Fibroblast of peridontal ligament (primary cell): ENCODE results near the gene HDAC3.
A peak's percentile ranks its signal among the peaks of the same experiment; 100 is the strongest.
"Not testable (repeated sequence)": the region's sequence is repeated elsewhere in the genome, so short reads cannot be mapped to it uniquely, and the experiment has no call there.

Source experiments
- DNase-seq: peaks from one replicate; pipeline ENCODE4 v3.0.0-alpha.2; 2010; ENCODE audit errors: extremely low read depth

HDAC3 gene

DNA sequence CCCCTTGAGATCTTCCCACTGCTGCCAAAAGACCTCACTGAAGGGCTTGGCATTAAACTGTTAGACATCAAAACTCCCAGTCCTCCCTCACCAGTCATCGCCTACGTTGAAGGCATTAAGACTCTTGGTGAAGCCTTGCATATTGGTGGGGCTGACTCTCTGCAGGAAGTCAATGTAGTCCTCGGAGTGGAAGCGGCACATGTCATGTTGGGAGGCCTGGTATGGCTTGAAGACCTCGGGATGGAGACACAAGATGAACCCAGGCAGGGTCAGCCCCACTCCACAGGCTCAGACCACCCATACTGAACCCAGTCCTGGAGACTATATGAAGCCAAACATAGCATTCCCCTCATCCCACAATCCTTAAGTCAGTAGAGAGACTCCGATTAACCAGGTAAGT lies 1.9 kb downstream of the HDAC3 start:
- DNase-seq, result no peak

DNA sequence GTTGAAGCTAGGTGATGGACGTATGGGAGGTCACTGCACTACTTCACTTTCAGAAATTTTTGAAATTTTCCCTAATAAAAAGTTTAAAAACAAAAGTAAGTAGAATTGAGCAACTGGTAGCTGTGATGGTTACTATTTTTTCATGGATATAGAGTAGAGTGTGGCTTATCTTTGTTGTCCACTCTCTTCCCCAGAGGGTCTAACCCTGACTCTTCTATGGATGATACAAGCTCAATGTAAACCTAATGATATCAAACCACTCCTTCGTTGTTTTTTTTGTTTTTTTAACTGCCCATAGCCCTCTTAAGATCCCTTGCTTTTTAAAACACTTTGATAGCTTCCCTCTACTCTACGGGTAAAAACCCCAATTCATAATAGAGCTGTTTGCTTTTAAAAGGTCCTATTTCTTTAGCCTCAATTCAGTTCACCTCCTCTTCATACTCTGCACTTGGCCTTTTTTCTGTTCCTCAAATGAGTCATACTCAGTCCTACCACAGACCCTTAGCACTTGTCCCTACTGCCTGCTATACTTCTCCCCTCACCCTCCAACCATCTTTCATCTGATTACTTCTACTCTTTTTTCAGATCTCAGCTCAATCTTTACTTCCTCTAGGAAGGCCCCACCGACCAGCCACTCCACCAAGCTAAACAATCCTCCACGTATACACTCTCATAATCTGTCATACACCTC lies 2.6 kb downstream of the HDAC3 start:
- DNase-seq, result no peak

DNA sequence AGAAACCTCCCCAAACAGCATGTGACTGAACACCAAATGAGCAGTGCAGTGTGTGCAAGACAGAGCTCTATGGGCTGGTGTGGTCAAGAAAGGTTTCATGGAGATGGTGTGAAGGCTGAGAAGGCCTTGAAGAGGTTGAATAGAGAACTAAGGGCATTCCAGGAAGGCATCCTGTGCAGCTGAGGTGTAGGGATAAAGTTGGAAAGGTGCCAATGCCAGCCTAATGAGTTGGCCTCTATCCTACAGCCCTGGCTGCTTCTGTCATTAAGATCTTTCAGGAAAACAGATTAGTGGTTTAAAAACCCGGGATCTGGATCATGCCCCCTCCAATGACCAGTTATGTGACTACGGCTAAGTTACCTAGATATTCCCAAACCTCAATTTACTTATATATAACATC lies 4.0 kb downstream of the HDAC3 start:
- DNase-seq, result no peak

GRCh38 chr5:141630570-141631140 lies 6.0 kb downstream of the HDAC3 start:
- DNase-seq, result no peak

DNA sequence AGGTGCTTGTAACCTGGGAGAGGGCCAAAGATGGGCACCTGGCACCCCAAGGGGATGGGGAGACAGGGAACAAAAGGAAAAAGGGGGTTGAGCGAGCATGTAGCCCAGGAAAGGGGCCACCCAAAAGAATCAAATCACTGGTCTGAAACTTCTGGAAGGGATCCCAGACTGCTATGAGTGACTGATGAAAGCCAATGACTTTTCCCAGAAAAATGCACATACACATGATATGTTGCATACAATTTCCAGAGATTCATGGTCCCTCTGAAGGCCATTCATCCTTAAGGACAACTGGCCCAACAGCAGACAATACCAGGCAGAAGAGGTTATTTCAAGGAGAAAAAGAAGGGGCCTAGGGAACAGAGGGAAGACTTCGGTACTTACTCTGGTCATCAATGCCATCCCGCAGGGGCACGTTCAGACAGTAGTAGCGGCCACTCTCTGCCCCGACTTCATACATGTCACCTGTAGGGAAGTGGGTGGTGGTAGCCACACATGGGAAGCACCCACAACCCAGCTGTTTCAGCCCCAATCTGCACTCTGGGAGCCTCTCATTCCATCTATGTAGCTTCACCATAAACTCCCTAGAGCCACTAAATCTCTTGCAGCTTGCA lies 8.4 kb downstream of the HDAC3 start:
- peak; percentile 56 for DNase-seq

- peak; percentile 31 for DNase-seq
These were observed 13.0 kb downstream of the HDAC3 start for GRCh38 chr5:141623611-141624010.

DNA sequence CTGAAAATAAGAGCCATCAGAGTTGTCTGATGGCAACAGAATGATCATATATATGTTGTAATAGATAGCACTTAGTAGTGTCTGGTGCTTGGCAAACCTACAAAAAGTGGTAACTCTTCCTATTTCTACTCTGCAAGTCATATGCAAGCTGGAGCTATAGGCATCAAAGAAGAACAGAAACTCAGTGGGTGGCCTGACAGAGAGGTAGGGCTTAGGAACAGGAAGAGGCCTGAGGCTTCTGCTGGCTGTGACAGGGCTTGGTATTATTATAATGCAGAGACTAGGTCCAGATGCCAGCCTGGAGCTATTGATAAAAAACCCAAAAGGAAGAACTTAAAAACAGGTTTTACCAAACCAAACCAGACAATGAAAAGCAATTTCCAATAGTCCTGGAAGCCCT lies 13.5 kb downstream of the HDAC3 start:
- no peak for DNase-seq

DNA sequence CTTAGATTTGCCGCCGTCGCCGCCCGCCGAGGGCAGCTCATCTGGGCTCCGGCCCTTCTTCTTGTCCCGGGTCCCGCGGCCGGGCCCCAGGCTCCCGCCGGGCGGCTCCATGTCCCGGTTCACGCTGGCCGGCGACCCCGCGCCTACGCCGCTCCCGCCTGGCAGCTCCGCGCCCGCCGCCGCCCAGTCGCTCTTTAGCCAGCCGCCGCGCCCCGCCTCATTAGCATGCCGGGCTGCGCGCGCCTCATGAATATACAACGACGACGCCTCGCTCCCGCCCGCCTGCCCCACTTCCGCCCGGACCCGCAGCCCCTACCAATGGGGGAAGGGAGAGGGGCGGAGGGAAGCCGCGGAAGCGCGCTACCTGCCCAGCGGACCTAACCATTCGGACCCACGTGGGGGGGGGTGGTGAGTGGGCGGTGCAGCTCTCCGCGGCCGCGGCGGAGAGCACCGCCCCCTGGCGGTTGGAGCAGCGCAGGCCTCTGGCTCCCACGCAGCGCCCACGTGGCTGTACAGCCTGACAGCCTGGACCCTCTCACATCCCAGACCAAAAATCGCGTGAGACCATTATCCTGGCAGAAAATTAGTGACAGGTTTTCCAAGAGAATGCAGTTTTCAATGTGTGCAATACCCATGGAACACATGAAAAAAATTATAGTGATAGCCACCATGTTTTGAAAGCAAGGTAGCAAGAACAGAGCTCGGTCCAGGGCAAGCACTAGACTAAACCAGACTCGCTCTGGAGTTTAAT lies 17.7 kb downstream of the HDAC3 start, which contains the start of gene DIAPH1:
DIAPH1 (minus strand) TSS at position 197 of the 751 bp plus-strand sequence; CDS start at position 111, 86 bp downstream.
- DNase-seq, result peak; percentile 85

DNA sequence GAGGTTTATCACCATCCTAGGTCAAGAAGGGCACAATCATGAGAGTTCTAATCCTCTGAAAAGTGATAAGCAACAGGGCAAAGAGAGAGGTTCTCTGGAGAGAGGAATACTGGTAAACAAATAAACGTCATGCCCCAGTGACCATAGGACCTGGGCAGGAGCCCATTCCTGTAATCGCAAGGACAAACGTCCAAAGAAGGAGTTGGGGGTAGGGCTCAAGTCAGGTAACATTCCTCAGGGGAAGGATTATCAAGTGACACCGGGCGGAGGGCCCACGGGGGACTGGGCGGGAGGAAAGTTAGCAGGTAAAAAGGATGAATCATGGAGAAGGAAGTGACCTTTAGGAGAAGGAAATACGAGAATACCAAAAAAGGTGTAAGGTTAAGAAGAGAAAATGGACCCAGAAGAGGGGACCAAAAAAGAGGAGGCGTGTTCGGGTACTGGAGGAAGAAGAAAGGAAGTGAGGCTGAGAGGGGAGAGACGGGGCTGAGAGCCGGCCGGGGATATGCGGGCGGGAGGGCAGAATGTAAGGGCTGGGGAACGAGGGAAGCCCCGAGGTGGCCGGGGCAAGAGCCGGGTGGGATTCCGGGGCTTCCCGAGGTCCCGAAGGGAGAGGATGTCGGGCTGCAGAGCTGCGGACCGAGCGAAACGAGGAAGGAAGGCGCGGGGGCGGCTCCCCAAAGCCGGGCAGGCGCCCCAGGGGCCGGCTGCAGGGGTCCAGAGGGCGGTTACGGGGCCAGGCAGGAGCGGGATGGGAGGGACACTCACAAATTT lies 18.4 kb downstream of the HDAC3 start:
- DNase-seq, result no peak

- peak; percentile 20 for DNase-seq
These were observed 19.0 kb downstream of the HDAC3 start for GRCh38 chr5:141617682-141618029.

DNA sequence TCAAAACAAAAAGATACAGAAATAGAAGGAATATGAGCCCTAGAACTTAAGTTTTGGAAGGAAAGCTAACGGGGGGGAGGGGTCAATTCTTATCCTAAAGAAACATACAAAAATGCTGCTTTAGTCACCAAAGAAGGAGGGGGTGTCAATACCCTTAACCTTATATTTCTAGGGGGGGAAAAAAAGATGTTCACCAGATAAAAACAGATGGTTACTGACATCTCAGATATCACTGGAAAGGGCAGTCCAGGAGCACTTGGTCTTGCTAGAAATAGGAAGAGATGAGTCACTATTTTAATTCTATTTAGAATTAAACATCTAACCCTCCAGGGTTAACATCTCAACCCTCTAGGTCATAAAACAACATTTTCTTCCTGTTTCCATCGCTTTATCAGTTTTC lies 19.5 kb downstream of the HDAC3 start:
- peak; percentile 24 for DNase-seq

DNA sequence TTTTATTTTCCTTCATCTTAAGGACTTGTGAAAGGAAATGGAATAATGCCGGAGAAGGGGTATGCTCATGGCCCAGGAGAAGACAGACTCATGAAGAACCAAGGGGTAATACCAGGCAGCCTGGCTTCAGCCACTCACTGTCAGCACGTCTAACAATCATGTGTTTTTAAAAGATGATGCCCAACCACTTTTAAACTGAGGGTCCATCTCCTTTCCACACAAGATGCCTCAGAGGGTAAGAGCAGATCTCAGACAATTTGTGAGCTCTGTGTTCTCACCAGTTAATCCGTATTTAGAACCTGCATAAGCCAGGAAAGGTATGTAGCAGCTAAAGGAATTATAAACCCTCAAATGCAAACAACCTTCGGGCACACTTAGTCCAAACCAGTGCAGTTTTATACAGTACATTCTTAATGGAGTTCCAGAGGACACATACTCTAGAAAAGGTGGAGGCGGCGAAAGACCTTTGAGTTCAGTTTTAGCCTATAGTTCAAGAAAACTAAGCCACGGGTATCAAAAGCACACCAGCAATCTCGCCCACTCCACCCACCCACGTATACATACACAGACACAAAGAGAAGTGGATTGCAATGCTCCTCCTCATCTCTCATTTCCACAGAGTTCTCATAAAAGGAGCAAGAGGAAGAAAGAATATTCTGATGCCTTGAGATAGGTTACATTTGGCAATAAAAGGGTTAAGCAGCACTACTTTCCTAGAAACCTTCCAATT lies 20.5 kb downstream of the HDAC3 start:
- DNase-seq, result no peak

GRCh38 chr5:141613344-141613743 lies 23.3 kb downstream of the HDAC3 start:
- DNase-seq, result no peak

DNA sequence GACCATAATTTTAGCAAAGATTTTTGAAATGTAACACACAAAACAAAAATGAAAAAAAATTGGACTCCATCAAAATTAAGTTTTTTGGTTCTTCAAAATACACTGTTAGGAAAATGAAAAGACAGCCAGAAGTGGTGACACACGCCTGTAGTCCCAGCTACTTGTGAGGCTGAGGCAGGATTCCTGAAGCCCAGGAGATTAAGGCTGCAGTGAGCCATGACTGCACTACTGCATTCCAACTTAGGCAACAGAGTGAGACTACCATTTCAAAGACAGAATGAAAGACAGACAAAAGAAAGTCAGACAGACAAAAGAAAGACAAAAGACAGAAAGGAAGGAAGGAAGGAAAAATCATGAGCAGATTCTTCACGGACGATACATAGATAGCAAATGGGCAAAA lies 25.4 kb downstream of the HDAC3 start:
- no peak for DNase-seq

GRCh38 chr5:141609921-141610320 lies 26.7 kb downstream of the HDAC3 start:
- not testable (repeated sequence) for DNase-seq

DNA sequence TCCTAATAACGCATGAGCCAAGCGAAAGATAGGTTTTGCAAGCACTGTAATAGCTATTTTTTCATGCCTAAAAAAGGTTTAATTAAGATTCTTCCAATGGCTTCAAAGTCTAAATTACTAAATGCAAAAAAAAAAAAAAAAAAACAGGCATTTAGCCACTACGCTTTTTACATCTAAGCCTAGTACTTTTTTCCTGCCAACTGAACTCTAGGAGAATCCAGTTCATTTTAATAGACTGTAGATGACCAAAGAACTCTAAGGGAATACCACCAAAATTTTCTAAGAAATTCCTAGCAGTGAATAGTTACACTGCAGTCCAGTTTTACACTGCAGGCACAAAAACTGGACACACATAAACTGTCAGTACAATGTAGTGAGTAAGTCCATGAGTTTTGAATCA lies 27.6 kb downstream of the HDAC3 start:
- DNase-seq, result no peak

- no peak for DNase-seq
These were observed 28.1 kb downstream of the HDAC3 start for GRCh38 chr5:141608557-141608956.

- DNase-seq, result no peak
These were observed 28.6 kb downstream of the HDAC3 start for GRCh38 chr5:141608046-141608445.

DNA sequence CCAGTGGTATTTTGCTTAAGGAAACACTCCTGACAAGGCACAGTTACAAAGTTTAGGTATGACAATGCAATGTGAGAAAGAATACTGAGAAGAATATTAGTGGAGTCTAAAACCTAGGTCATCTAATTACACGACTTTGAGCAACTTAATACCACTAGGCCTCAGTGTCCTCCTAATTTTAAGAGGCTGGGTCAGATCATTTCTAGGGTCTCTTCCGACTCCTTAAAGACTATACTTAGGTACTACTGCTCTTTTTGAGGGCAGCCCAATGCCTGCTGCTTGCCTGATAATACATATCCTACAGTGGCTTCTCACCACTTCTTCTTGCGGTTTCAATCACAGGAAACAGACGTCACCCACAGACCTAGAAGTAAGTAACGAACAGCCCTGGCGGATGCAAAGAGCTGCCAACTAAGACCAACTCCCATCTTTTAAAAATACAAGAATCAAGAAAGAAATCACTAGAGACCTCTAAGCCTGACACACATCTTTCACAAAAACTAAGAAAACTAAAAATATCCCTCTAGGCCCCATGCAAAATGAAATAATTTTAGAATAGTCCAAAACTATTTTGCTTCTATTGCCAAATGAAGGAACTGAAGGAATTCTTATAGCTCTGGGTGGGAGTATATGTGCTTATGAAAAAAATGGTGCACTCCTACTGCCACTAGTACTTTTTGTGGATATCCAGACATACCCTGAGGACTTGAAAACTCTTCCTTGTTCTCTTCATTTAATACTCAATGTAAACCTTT lies 30.9 kb downstream of the HDAC3 start:
- peak; percentile 70 for DNase-seq

- peak; percentile 94 for DNase-seq
These were observed 32.5 kb downstream of the HDAC3 start for GRCh38 chr5:141603923-141604717.
